Measurements from ENCODE around the gene PROKR1.
"Not testable (repeated sequence)": the region's sequence is repeated elsewhere in the genome, so short reads cannot be mapped to it uniquely, and the experiment has no call there.

Gene PROKR1

GRCh38 chr2:68643011-68643873, at the start of gene PROKR1:
Gene PROKR1 (plus strand): TSS chr2:68643579. CDS start chr2:68645822, 2,243 bp downstream.
- DNase-seq (ENCODE audit: low spot score) = no peak
- no peak for TF ChIP-seq CTCF (IDR thresholded peaks at IDR 0.05; ENCODE audit: extremely low read depth, missing control alignments)

GRCh38 chr2:68594041-68594440, 49.3 kb upstream of the PROKR1 start:
- no peak for TF ChIP-seq CTCF (IDR thresholded peaks at IDR 0.05; ENCODE audit: extremely low read depth, missing control alignments)
- no peak for DNase-seq (ENCODE audit: low spot score)

- peak; percentile 82 for TF ChIP-seq CTCF (IDR thresholded peaks at IDR 0.05; ENCODE audit: extremely low read depth, missing control alignments)
- DNase-seq (ENCODE audit: low spot score) = peak; percentile 39
These were observed 48.5 kb upstream of the PROKR1 start for GRCh38 chr2:68594674-68595492.

GRCh38 chr2:68595493-68595785, 47.9 kb upstream of the PROKR1 start:
- DNase-seq (ENCODE audit: low spot score) = not testable (repeated sequence)

- DNase-seq (ENCODE audit: low spot score) = not testable (repeated sequence)
These were observed 42.9 kb upstream of the PROKR1 start for GRCh38 chr2:68600495-68600894.

- no peak for TF ChIP-seq CTCF (IDR thresholded peaks at IDR 0.05; ENCODE audit: extremely low read depth, missing control alignments)
- DNase-seq (ENCODE audit: low spot score) = no peak
These were observed 40.3 kb upstream of the PROKR1 start for GRCh38 chr2:68603059-68603458.

GRCh38 chr2:68604077-68604476, 39.3 kb upstream of the PROKR1 start:
- no peak for DNase-seq (ENCODE audit: low spot score)

More at GRCh38 chr2:68604077-68604476, 39.3 kb upstream of the PROKR1 start:
- TF ChIP-seq CTCF (IDR thresholded peaks at IDR 0.05; ENCODE audit: extremely low read depth, missing control alignments) = no peak

Measured in GM20000 (cell line).